ENCODE results near the gene PLEKHA6. TPM values are rescaled to one million over a fixed set of nuclear protein-coding genes. Genes with fewer than 3 reads are reported as not detected.

The PLEKHA6 gene
- total and polyA plus RNA-seq, 2 experiments from 2014 or later = 2.8 to 6.2 TPM

DNA sequence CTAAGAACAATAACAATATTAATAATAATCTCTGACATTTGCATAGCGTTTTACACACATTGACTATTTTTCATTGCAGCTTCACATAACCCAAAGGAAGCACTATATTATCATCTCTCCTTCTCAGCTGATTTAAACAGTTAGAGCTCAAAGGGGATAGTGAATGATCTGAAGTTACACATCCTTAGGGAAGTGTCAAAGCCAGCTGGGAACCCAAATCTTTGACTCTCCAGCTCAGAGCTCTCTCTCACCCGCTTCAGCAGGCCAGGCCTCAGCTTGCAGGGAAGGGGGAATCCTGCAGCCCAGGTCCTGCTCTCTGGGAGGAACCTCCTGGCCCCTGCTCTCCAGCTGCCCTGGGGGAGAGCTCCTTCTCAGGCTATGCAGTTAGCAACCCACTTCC, 26.3 kb downstream of the PLEKHA6 start:
- Mint-ChIP-seq H3K4me3 (no peak overlapping the region), H3K9me3 (no peaks in the 10 kb centered on the region; the same call in 2 of the 3 replicates), H3K36me3 (ENCODE audit: low read depth) (peaks cover 5% of the 10 kb centered on the region; the same call in 1 of the 3 replicates), H3K27me3 (ENCODE audit: insufficient read depth, low read depth, poor library complexity) (no peaks in the 10 kb centered on the region), H3K4me1 (peaks cover 29% of the 10 kb centered on the region), H3K27ac (no peak overlapping the region)
- DNase-seq (ENCODE audit: low spot score) (no peak), ATAC-seq (no peak)
- TF ChIP-seq, protein P1, sequence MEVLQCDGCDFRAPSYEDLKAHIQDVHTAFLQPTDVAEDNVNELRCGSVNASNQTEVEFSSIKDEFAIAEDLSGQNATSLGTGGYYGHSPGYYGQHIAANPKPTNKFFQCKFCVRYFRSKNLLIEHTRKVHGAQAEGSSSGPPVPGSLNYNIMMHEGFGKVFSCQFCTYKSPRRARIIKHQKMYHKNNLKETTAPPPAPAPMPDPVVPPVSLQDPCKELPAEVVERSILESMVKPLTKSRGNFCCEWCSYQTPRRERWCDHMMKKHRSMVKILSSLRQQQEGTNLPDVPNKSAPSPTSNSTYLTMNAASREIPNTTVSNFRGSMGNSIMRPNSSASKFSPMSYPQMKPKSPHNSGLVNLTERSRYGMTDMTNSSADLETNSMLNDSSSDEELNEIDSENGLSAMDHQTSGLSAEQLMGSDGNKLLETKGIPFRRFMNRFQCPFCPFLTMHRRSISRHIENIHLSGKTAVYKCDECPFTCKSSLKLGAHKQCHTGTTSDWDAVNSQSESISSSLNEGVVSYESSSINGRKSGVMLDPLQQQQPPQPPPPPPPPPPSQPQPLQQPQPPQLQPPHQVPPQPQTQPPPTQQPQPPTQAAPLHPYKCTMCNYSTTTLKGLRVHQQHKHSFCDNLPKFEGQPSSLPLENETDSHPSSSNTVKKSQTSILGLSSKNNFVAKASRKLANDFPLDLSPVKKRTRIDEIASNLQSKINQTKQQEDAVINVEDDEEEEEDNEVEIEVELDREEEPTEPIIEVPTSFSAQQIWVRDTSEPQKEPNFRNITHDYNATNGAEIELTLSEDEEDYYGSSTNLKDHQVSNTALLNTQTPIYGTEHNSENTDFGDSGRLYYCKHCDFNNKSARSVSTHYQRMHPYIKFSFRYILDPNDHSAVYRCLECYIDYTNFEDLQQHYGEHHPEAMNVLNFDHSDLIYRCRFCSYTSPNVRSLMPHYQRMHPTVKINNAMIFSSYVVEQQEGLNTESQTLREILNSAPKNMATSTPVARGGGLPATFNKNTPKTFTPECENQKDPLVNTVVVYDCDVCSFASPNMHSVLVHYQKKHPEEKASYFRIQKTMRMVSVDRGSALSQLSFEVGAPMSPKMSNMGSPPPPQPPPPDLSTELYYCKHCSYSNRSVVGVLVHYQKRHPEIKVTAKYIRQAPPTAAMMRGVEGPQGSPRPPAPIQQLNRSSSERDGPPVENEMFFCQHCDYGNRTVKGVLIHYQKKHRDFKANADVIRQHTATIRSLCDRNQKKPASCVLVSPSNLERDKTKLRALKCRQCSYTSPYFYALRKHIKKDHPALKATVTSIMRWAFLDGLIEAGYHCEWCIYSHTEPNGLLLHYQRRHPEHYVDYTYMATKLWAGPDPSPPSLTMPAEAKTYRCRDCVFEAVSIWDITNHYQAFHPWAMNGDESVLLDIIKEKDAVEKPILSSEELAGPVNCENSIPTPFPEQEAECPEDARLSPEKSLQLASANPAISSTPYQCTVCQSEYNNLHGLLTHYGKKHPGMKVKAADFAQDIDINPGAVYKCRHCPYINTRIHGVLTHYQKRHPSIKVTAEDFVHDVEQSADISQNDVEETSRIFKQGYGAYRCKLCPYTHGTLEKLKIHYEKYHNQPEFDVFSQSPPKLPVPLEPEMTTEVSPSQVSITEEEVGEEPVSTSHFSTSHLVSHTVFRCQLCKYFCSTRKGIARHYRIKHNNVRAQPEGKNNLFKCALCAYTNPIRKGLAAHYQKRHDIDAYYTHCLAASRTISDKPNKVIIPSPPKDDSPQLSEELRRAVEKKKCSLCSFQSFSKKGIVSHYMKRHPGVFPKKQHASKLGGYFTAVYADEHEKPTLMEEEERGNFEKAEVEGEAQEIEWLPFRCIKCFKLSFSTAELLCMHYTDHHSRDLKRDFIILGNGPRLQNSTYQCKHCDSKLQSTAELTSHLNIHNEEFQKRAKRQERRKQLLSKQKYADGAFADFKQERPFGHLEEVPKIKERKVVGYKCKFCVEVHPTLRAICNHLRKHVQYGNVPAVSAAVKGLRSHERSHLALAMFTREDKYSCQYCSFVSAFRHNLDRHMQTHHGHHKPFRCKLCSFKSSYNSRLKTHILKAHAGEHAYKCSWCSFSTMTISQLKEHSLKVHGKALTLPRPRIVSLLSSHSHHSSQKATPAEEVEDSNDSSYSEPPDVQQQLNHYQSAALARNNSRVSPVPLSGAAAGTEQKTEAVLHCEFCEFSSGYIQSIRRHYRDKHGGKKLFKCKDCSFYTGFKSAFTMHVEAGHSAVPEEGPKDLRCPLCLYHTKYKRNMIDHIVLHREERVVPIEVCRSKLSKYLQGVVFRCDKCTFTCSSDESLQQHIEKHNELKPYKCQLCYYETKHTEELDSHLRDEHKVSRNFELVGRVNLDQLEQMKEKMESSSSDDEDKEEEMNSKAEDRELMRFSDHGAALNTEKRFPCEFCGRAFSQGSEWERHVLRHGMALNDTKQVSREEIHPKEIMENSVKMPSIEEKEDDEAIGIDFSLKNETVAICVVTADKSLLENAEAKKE (CRISPR knock-in tag; IDR thresholded peaks at IDR 0.05) = no peak
- TF ChIP-seq NANOG (IDR thresholded peaks at IDR 0.05; ENCODE audit: borderline replicate concordance) (no peak), CTCF (conservative IDR thresholded peaks at IDR 0.05; ENCODE audit: low read depth in 2 of 2) (no peak), JUNB (IDR thresholded peaks at IDR 0.05; ENCODE audit: unreplicated experiment) (no peak), ZNF114 (CRISPR knock-in tag; IDR thresholded peaks at IDR 0.05) (no peak), POLR2AphosphoS5 (IDR thresholded peaks at IDR 0.05; ENCODE audit: low read depth) (no peak), EZH2phosphoT487 (IDR thresholded peaks at IDR 0.05; ENCODE audit: unreplicated experiment) (no peak), ZNF331 (CRISPR knock-in tag; IDR thresholded peaks at IDR 0.05; ENCODE audit: low read depth) (no peak), CREB1 (CRISPR knock-in tag; IDR thresholded peaks at IDR 0.05; ENCODE audit: low read depth) (no peak), STAT1 (IDR thresholded peaks at IDR 0.05; ENCODE audit: unreplicated experiment) (no peak), EZH2 (IDR thresholded peaks at IDR 0.05; ENCODE audit: low read depth, unreplicated experiment) (no peak), REST (IDR thresholded peaks at IDR 0.05; ENCODE audit: unreplicated experiment) (no peak)
- TF ChIP-seq, protein P2, sequence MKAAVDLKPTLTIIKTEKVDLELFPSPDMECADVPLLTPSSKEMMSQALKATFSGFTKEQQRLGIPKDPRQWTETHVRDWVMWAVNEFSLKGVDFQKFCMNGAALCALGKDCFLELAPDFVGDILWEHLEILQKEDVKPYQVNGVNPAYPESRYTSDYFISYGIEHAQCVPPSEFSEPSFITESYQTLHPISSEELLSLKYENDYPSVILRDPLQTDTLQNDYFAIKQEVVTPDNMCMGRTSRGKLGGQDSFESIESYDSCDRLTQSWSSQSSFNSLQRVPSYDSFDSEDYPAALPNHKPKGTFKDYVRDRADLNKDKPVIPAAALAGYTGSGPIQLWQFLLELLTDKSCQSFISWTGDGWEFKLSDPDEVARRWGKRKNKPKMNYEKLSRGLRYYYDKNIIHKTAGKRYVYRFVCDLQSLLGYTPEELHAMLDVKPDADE (IDR thresholded peaks at IDR 0.05) = no peak
- Histone ChIP-seq H4K20me1 (replicated peaks; ENCODE audit: insufficient read depth) (no peaks in the 10 kb centered on the region), H3K36me3 (ENCODE audit: insufficient read depth) (no peaks in the 10 kb centered on the region), H3K27ac (ENCODE audit: low read depth) (no peak overlapping the region), H3F3A (replicated peaks; ENCODE audit: low read depth) (peaks cover 7% of the 10 kb centered on the region; the same call in 1 of the 2 replicates), H3K27me3 (ENCODE audit: insufficient read depth) (no peaks in the 10 kb centered on the region), H3K4me3 (no peak overlapping the region), H3K4me2 (no peak overlapping the region), H3K9me2 (ENCODE audit: insufficient read depth) (peaks cover 9% of the 10 kb centered on the region; the same call in 1 of the 2 replicates), H2AFZ (no peak overlapping the region), H3K79me2 (replicated peaks; ENCODE audit: insufficient read depth) (no peaks in the 10 kb centered on the region), H3K4me1 (ENCODE audit: insufficient read depth) (peaks cover 45% of the 10 kb centered on the region)

Measured in GM23338 (cell line).